AML-193 (cell line): Measurements from ENCODE around the gene COQ2.
"Not testable (repeated sequence)": the region's sequence is repeated elsewhere in the genome, so short reads cannot be mapped to it uniquely, and the experiment has no call there.

Experiments used
- DNase-seq, 2 experiments: peaks; one replicate each; lab custom pipeline; 2025; lab: John Stamatoyannopoulos, UW

The COQ2 gene

GRCh38 chr4:83248486-83248885 lies 36.1 kb downstream of the COQ2 start:
- no peak for DNase-seq

- no peak for DNase-seq
These were observed 36.9 kb downstream of the COQ2 start for GRCh38 chr4:83247415-83248357.

GRCh38 chr4:83241132-83241531 lies 43.5 kb downstream of the COQ2 start:
- DNase-seq, result no peak

- peak; percentile 98 for DNase-seq
These were observed 44.2 kb downstream of the COQ2 start for GRCh38 chr4:83240379-83240875.

- DNase-seq, result no peak
These were observed 46.0 kb downstream of the COQ2 start for GRCh38 chr4:83238393-83239248.

GRCh38 chr4:83237591-83237990 lies 47.0 kb downstream of the COQ2 start:
- no peak for DNase-seq

GRCh38 chr4:83235645-83236133 lies 48.9 kb downstream of the COQ2 start:
- not testable (repeated sequence) for DNase-seq

- no peak for DNase-seq
These were observed 49.5 kb downstream of the COQ2 start for GRCh38 chr4:83234902-83235644.

GRCh38 chr4:83234387-83234786 lies 50.2 kb downstream of the COQ2 start:
- not testable (repeated sequence) for DNase-seq

- DNase-seq, result peak; percentile 60 to 69
These were observed 52.5 kb downstream of the COQ2 start for GRCh38 chr4:83232082-83232481.

GRCh38 chr4:83231620-83232076 lies 53.0 kb downstream of the COQ2 start:
- peak; percentile 96 to 97 for DNase-seq

GRCh38 chr4:83230928-83231327 lies 53.7 kb downstream of the COQ2 start:
- peak; percentile 42 to 58 for DNase-seq

GRCh38 chr4:83229791-83230190 lies 54.8 kb downstream of the COQ2 start:
- no peak for DNase-seq

GRCh38 chr4:83228231-83228630 lies 56.4 kb downstream of the COQ2 start:
- DNase-seq, result no peak

GRCh38 chr4:83224502-83225197 lies 59.9 kb downstream of the COQ2 start:
- no peak for DNase-seq

- DNase-seq, result no peak
These were observed 60.8 kb downstream of the COQ2 start for GRCh38 chr4:83223781-83224180.

- DNase-seq, result no peak
These were observed 62.6 kb downstream of the COQ2 start for GRCh38 chr4:83221897-83222441.

GRCh38 chr4:83219344-83220331 lies 65.0 kb downstream of the COQ2 start:
- DNase-seq, result no peak
